ENCODE results near the gene GPR139. TPM values are rescaled to one million over a fixed set of nuclear protein-coding genes. Genes with fewer than 3 reads are reported as not detected.

GPR139 gene
- total RNA-seq, 1 donor from 2014 or later, result not detected

- DNase-seq (ENCODE audit: extremely low read depth, low read depth, low spot score), result no peak
These were observed 82.1 kb downstream of the GPR139 start for GRCh38 chr16:19991614-19992013.

GRCh38 chr16:19984135-19984534 is 89.6 kb downstream of the GPR139 start:
- no peak for DNase-seq (ENCODE audit: extremely low read depth, low read depth, low spot score)

Other genes starting within 250 kb of the GPR139 start
- gene GPRC5B, start 189.0 kb downstream of the GPR139 start, total RNA-seq, result 54.4 and 109 TPM in 2 replicates

Data from glomerular endothelial cell (primary cell).